Loucy (cell line): Measurements from ENCODE around the gene FCGBP.
"Not testable (repeated sequence)": the region's sequence is repeated elsewhere in the genome, so short reads cannot be mapped to it uniquely, and the experiment has no call there.

ENCODE experiments used
- EZH2phosphoT487 ChIP-seq: fragments of 200-600 bp; IDR thresholded peaks from 2 replicates; pipeline ENCODE4 v1.6.1; 2018; ENCODE audit warnings: antibody characterized with exemption, mild to moderate bottlenecking, moderate library complexity, borderline replicate concordance
- TF ChIP-seq, protein P1 (sequence below): fragments of 200-600 bp; sonication (generic); conservative IDR thresholded peaks from 2 replicates; pipeline ENCODE4 v1.5.1; 2014; ENCODE audit warnings: mild to moderate bottlenecking, antibody characterized with exemption, low read length

DNA sequence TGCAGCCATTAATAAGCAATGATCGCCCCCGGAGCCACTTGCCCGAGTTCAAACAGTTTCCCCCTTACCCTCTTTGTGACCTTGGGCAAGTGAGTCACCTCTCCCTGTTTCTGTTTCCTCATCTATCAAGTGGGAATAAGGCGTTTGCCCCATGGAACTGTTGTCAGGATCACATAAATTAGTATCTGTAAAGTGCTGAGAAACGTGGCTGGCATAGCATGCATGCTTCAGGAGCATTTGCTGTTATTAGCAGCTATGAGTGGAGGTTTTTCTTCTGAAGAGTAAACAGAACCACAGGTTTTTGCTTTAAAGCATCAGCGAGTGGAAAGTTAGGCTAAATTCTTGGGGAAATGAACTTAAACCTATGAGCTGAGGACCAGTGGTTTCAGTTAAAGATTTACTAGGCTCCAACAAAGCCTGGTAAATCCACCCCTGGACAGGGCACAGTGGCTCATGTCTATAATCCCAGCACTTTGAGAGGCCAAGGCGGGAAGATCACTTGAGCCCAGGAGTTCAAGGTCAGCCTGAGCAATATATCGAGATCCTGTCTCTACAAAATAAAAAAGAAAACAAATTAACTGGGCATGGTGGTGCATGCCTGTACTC lies 30.8 kb downstream of the FCGBP start:
- TF ChIP-seq, protein P1, sequence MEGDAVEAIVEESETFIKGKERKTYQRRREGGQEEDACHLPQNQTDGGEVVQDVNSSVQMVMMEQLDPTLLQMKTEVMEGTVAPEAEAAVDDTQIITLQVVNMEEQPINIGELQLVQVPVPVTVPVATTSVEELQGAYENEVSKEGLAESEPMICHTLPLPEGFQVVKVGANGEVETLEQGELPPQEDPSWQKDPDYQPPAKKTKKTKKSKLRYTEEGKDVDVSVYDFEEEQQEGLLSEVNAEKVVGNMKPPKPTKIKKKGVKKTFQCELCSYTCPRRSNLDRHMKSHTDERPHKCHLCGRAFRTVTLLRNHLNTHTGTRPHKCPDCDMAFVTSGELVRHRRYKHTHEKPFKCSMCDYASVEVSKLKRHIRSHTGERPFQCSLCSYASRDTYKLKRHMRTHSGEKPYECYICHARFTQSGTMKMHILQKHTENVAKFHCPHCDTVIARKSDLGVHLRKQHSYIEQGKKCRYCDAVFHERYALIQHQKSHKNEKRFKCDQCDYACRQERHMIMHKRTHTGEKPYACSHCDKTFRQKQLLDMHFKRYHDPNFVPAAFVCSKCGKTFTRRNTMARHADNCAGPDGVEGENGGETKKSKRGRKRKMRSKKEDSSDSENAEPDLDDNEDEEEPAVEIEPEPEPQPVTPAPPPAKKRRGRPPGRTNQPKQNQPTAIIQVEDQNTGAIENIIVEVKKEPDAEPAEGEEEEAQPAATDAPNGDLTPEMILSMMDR, result not testable (repeated sequence)
- not testable (repeated sequence) for TF ChIP-seq EZH2phosphoT487
